Left colon (tissue), 2 donors: Measurements from ENCODE around the gene IL17RC. TPM values are rescaled to one million over a fixed set of nuclear protein-coding genes. Genes with fewer than 3 reads are reported as not detected.
"Not testable (repeated sequence)": the region's sequence is repeated elsewhere in the genome, so short reads cannot be mapped to it uniquely, and the experiment has no call there.

Experiments
- ATAC-seq: fragments of 200-7000 bp; cut with Tn5 transposase; one replicate; pipeline ENCODE4 v1.9.1; 2020; ENCODE audit warnings: mild to moderate bottlenecking, moderate library complexity
- DNase-seq, 2 donors: peaks; one replicate each; pipeline ENCODE4 v3.0.0-alpha.2; 2020
- intact Hi-C, 2 donors: fragments of 100-400 bp; cut with DNase I in 1 of 2; cut with micrococcal nuclease in 1 of 2; formaldehyde crosslinking; loops; one replicate each; pipeline versions ENCODE4 v1.11.2 to v1.14.0; 2022; cut with DNase I, micrococcal nuclease
- total RNA-seq, 2 donors: library from RNA; stranded (reverse); fragmentation: NEBNext Ultra II Directional; extraction: Animal tissue kit (Norgen Biotek cat#: 25700); gene quantifications; one replicate each; pipeline ENCODE4 v1.2.1, GENCODE V29; 2021
- donor health status: DM: no; HTN: no; CAD: no.
- donor health status: DM: yes; HTN: yes; CAD: no.

IL17RC gene
- total RNA-seq, 2 donors from 2014 or later = 33.4 to 37.8 TPM

- DNase-seq = no peak
- intact Hi-C loops = no loop called here
Observed at GRCh38 chr3:9935966-9936510, 19.1 kb downstream of the IL17RC start.

GRCh38 chr3:9937486-9938238, 20.8 kb downstream of the IL17RC start:
- no peak for DNase-seq
- intact Hi-C loops = no loop called here
- no peak for ATAC-seq

More at GRCh38 chr3:9935966-9936510, 19.1 kb downstream of the IL17RC start:
- ATAC-seq = no peak

GRCh38 chr3:9938966-9939365, 22.1 kb downstream of the IL17RC start:
- ATAC-seq = no peak
- no peak for DNase-seq
- intact Hi-C loops = no loop called here

DNA sequence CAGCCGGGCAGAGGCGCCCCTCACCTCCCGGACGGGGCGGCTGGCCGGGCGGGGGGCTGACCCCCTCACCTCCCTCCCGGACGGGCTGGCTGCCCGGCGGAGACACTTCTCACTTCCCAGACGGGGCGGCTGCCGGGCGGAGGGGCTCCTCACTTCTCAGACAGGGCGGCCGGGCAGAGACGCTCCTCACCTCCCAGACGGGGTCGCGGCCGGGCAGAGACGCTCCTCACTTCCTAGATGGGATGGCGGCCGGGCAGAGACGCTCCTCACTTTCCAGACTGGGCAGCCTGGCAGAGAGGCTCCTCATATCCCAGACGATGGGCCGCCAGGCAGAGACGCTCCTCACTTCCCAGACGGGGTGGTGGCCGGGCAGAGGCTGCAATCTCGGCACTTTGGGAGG, 23.0 kb downstream of the IL17RC start:
- ATAC-seq, intact Hi-C loops, DNase-seq: not testable (repeated sequence)

- ATAC-seq = no peak
- intact Hi-C loops = no loop called here
- no peak for DNase-seq
Observed at GRCh38 chr3:9940746-9941145, 23.8 kb downstream of the IL17RC start.

DNA sequence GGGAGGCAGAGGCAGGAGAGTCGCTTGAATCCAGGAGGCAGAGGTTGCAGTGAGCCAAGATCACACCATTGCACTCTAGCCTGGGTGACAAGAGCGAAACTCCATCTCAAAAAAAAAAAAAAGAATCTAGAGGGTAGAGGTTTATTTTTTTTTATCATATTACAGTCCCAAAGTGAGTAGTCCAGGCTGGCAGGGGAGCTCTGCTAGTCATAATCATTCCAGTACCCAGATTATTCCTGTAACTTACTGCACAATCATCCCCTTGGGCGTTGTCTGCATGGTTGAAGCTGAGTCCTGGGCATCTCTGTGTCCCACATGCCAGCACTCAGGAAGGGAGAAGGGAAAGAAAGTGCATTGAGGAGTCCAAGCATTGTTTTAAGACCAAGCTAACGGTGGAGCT, 25.3 kb downstream of the IL17RC start:
- intact Hi-C loops = no loop called here
- no peak for ATAC-seq
- DNase-seq = no peak

- DNase-seq = no peak
- intact Hi-C loops = no loop called here
- no peak for ATAC-seq
Observed at GRCh38 chr3:9942934-9943690, 26.2 kb downstream of the IL17RC start.

DNA sequence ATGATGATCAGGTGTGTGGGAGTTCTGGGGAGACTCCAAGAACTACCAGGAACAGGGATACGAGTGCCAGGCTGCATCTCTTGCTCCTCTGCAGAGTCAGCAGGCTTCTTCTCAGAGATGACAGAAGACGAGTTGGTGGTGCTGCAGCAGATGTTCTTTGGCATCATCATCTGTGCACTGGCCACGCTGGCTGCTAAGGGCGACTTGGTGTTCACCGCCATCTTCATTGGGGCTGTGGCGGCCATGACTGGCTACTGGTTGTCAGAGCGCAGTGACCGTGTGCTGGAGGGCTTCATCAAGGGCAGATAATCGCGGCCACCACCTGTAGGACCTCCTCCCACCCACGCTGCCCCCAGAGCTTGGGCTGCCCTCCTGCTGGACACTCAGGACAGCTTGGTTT, 27.4 kb downstream of the IL17RC start:
- intact Hi-C loops = no loop called here
- no peak for DNase-seq
- ATAC-seq = no peak

- DNase-seq (no peak), ATAC-seq (no peak)
- intact Hi-C loops = no loop called here
Observed at GRCh38 chr3:9945358-9945757, 28.5 kb downstream of the IL17RC start.

- intact Hi-C loops = no loop called here
- DNase-seq (peak; percentile 88 to 90), ATAC-seq (peak; percentile 90)
Observed at GRCh38 chr3:9946112-9947024, 29.5 kb downstream of the IL17RC start.

DNA sequence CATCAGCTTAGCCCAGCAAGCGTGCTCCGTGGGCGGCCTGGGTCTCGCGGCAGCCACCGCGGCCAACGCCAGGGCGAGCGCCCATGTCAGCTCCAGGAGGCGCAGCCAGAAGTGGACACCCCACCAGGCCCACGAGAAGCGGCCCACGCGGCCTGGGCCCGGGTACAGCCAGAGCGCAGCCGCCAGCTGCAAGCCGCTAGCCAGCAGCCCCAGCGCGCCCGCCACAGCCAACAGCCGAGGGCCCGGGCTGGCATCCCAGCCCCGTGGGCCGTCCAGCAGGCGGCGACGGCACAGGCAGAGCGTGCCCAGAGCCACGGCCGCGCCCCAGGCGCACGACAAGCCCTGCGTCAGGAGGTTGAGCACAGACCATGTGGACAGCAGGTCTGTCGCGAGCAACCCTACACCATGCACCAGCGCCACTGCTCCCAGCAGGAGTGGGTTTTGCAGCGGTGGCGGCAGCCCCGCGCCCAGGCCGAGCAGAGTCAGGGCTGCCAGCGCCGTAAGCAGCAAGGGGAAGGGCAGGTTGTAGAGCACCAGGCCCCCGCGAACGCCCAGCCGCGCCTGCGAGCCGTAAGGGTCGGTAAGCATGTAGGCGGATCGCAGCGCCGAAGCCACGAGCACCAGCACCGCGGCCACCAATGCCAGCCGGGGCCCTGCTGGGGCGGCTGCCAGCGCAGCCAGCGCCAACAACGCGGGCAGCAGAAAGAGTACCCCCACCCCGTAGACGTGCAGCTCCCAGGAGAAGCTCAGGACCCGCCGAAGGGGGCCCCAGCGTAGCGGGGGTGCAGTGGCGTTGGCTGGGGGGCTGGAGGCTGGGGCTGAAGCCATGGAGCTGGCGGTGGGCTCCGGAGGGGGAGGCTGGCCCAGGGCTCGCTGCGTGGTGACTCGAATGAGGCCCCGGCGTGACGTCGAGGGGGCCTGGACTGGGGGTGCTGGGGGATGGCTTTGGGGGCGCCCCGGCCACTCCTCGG, 30.4 kb downstream of the IL17RC start:
- DNase-seq (peak; percentile 78 to 85), ATAC-seq (peak; percentile 86)
- intact Hi-C loops = no loop called here

GRCh38 chr3:9948586-9948985, 31.7 kb downstream of the IL17RC start:
- intact Hi-C loops = no loop called here
- ATAC-seq (no peak), DNase-seq (no peak)

DNA sequence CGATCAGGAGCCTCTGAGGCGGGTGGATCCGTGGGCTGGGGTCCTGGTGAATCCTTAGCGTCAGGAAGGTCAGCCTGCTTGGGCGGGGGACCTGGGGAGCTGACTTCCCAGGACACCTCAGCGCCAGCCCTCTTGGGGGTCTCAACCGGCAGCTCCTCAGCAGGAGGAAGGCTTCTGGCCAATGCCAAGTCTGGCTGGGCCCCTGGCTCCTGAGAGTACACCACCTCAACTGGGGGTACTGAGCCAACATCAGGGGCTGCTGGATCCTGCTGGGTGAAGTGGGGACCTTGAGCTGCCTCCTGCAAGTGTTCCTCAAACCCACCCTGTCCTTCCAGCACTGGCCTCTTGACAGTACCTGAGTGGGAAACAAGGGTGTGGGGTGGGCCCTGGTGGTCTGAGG, 32.2 kb downstream of the IL17RC start:
- intact Hi-C loops = no loop called here
- no peak for ATAC-seq
- no peak for DNase-seq

DNA sequence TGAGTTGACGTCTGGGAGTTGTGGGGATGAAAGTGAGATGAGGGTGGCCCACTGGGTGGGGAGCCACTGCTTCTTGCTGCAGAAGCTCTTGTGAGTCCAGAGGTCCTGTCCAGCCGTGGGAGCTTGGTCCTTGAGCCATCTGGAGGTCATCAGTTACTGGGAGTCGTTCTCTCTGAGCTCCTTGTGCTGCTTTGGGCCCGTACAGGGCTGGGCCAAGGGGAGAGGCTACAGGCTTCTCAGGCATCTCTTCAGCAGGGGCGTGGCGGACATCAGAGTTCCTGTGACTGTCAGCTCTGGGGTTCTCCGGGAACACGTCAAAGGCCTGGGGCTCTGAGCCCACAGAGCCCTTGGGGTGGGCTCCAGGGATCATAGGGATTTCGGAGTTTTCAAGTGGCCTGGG, 32.7 kb downstream of the IL17RC start:
- ATAC-seq (no peak), DNase-seq (no peak)
- intact Hi-C loops = no loop called here

GRCh38 chr3:9951126-9951525, 34.2 kb downstream of the IL17RC start:
- DNase-seq = no peak
- ATAC-seq = no peak
- intact Hi-C loops = no loop called here

- intact Hi-C loops = no loop called here
- ATAC-seq = no peak
- DNase-seq = no peak
Observed at GRCh38 chr3:9951598-9951961, 34.7 kb downstream of the IL17RC start.

DNA sequence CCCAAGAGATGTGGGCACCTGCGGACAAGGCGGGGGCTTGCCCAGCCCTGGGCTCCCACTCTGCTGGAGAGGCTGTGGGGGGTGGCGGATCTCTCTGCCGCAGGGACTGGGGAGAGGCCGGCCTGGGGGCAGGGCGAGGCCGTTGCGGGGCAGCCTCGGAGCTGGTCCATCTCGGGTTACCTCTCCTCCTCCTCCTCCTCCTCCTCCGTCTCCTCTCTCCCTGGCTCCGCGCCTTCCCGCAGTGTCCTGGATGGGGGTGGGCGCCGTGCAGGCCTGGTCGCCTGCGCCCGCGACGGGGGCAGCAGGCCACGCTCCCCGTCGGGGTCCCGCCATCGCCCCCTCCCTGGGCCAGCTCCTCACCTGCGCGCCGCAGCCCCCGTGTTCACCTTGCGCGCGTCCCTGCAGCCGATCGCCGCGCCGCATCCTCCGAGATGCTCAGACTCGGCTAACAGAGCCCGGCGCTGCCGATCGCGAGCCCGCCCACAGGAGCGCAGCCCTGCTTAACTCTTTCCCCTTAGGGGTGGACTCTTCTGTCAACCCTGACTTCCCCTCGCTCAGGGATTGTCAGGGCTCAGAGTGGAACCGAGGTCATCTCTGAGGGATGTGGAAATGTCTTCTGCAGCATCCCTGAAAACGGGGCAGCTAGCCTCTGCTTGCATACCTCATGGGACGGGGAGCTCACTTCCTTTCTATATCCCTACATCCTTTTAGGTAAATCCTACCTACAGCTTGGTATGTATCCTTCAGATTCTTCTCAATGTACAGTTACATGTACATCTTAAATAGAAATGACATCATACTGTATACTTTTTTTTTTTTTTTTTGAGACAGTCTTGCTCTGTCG, 35.3 kb downstream of the IL17RC start, which contains the start of gene PRRT3:
Gene PRRT3 (minus strand): TSS at position 447 of the 844 bp plus-strand sequence. CDS start 2,293 bp downstream, outside the sequence.
- intact Hi-C loops = no loop called here
- DNase-seq (peak in 1 of 2 donors; percentile 48), ATAC-seq (peak; percentile 49)
